ENCODE data around the gene RASGEF1C. TPM values are rescaled to one million over a fixed set of nuclear protein-coding genes. Genes with fewer than 3 reads are reported as not detected.

Gene RASGEF1C
- total RNA-seq, 2 donors from 2014 or later = 0.09 to 3.1 TPM

DNA sequence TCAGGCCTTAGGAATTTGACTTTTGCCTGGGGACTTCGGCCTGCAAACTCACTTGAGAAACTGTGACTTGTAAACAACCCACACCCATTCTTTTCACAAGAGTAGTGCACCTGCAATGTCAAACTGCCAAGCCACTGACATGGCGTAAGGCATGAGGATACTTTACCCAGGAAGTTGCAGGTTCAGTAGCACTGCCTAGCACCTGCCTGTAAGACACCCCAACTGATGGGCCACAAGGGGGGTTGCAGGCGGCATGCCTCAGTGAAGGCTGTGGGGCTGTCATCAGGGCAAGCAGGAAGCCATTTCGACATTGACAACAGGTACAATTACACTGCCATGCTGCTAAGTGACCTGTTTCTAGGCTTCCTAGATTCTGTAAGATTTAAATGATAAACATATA, 41.3 kb upstream of the RASGEF1C start:
- TF ChIP-seq, protein P1, sequence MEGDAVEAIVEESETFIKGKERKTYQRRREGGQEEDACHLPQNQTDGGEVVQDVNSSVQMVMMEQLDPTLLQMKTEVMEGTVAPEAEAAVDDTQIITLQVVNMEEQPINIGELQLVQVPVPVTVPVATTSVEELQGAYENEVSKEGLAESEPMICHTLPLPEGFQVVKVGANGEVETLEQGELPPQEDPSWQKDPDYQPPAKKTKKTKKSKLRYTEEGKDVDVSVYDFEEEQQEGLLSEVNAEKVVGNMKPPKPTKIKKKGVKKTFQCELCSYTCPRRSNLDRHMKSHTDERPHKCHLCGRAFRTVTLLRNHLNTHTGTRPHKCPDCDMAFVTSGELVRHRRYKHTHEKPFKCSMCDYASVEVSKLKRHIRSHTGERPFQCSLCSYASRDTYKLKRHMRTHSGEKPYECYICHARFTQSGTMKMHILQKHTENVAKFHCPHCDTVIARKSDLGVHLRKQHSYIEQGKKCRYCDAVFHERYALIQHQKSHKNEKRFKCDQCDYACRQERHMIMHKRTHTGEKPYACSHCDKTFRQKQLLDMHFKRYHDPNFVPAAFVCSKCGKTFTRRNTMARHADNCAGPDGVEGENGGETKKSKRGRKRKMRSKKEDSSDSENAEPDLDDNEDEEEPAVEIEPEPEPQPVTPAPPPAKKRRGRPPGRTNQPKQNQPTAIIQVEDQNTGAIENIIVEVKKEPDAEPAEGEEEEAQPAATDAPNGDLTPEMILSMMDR (IDR thresholded peaks at IDR 0.05) = no peak
- TF ChIP-seq POLR2A (IDR thresholded peaks at IDR 0.05) (no peak), POLR2AphosphoS5 (IDR thresholded peaks at IDR 0.05) (no peak)
- intact Hi-C loops (cut with DNase I) = no loop called here
- Histone ChIP-seq H3K36me3 (no peaks in the 10 kb centered on the region), H3K27me3 (replicated peaks; ENCODE audit: insufficient read depth) (no peaks in the 10 kb centered on the region), H3K4me3 (no peak overlapping the region), H3K27ac (no peak overlapping the region), H3K9me3 (peaks cover 8% of the 10 kb centered on the region), H3K4me1 (replicated peaks) (no peaks in the 10 kb centered on the region)
- 96% methylated on average over 4 of the region's 4 CpGs for WGBS
- DNase-seq (ENCODE audit: low spot score) = no peak

GRCh38 chr5:180241600-180241999, 32.6 kb upstream of the RASGEF1C start:
- H3K4me3 ChIP-seq = no peak overlapping the region
- WGBS = 95% methylated on average over 5 of the region's 5 CpGs
- intact Hi-C loops (cut with DNase I) = no loop called here
- peaks cover 0 to 3% of the 10 kb centered on the region in 2 donors for H3K36me3 ChIP-seq
- TF ChIP-seq, protein P1 (IDR thresholded peaks at IDR 0.05) = no peak
- TF ChIP-seq POLR2AphosphoS5 (IDR thresholded peaks at IDR 0.05) (no peak), POLR2A (IDR thresholded peaks at IDR 0.05) (no peak)
- H3K4me1 ChIP-seq (replicated peaks) = no peaks in the 10 kb centered on the region
- no peaks in the 10 kb centered on the region for H3K9me3 ChIP-seq
- DNase-seq (ENCODE audit: low spot score) = no peak
- H3K27ac ChIP-seq = no peak overlapping the region
- no peaks in the 10 kb centered on the region for H3K27me3 ChIP-seq (replicated peaks; ENCODE audit: insufficient read depth)

GRCh38 chr5:180238631-180239030, 29.6 kb upstream of the RASGEF1C start:
- WGBS = 100% methylated on average over 2 of the region's 2 CpGs
- TF ChIP-seq POLR2AphosphoS5 (IDR thresholded peaks at IDR 0.05) = no peak
- TF ChIP-seq, protein P1 (IDR thresholded peaks at IDR 0.05) = no peak
- no peak for TF ChIP-seq POLR2A (IDR thresholded peaks at IDR 0.05)
- Histone ChIP-seq H3K27ac (no peak overlapping the region), H3K27me3 (replicated peaks; ENCODE audit: insufficient read depth) (no peaks in the 10 kb centered on the region), H3K4me3 (no peak overlapping the region), H3K4me1 (replicated peaks) (no peaks in the 10 kb centered on the region), H3K9me3 (no peaks in the 10 kb centered on the region), H3K36me3 (peaks cover 3 to 6% of the 10 kb centered on the region in 2 donors)
- no peak for DNase-seq (ENCODE audit: low spot score)
- intact Hi-C loops (cut with DNase I) = no loop called here

DNA sequence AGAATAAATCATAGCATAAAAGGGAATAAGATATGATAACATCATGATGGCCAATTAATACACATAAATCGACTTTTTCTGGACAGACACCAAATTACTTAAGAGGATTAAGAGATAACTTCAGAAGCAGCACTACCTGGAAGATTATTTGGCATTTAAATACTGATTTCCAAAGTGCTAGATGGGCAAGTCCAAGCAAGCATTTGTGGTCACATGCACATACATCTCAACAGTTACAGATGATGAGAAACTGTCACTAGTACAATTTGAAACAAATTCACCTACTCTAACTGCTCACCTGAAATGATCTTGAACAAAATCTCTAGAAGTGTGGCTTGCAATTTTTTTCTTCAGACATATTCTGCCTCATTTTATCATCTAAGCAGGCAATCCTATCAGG, 26.8 kb upstream of the RASGEF1C start:
- no peaks in the 10 kb centered on the region for H3K4me1 ChIP-seq (replicated peaks)
- DNase-seq (ENCODE audit: low spot score) = no peak
- WGBS = 55% methylated on average over 1 of the region's 1 CpG
- H3K27ac ChIP-seq = no peak overlapping the region
- TF ChIP-seq, protein P1 (IDR thresholded peaks at IDR 0.05) = no peak
- TF ChIP-seq POLR2AphosphoS5 (IDR thresholded peaks at IDR 0.05) = no peak
- H3K36me3 ChIP-seq = peaks cover 3 to 6% of the 10 kb centered on the region in 2 donors
- no peaks in the 10 kb centered on the region for H3K27me3 ChIP-seq (replicated peaks; ENCODE audit: insufficient read depth)
- H3K4me3 ChIP-seq = no peak overlapping the region
- H3K9me3 ChIP-seq = no peaks in the 10 kb centered on the region
- intact Hi-C loops (cut with DNase I) = no loop called here

DNA sequence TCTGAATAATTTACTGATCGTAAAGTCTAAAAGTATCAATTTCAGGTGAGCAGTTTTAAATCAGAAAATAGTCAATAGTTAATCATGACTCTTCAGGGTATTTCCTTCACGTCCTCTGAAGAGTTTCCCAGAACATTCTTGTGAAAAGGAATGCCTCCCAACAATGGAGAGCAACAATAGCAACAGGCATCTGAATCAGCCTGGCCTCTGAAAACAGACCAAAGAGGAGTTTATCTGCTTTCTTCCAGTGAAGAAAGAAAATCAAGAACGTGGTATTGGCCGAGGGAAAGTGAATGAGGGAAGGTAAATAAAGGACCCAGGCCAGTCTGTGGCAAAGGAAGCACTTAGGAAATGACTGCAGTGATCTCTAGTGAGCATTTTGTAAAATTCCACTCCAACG, 26.1 kb upstream of the RASGEF1C start:
- H3K4me1 ChIP-seq (replicated peaks) = no peaks in the 10 kb centered on the region
- intact Hi-C loops (cut with DNase I) = no loop called here
- no peaks in the 10 kb centered on the region for H3K27me3 ChIP-seq (replicated peaks; ENCODE audit: insufficient read depth)
- no peak overlapping the region for H3K4me3 ChIP-seq
- no peak for DNase-seq (ENCODE audit: low spot score)
- WGBS = 73% methylated on average over 5 of the region's 5 CpGs
- H3K27ac ChIP-seq = no peak overlapping the region
- H3K36me3 ChIP-seq = peaks cover 3% of the 10 kb centered on the region in 2 donors
- TF ChIP-seq, protein P1 (IDR thresholded peaks at IDR 0.05) = no peak
- TF ChIP-seq POLR2AphosphoS5 (IDR thresholded peaks at IDR 0.05) = no peak
- no peak for TF ChIP-seq POLR2A (IDR thresholded peaks at IDR 0.05)
- no peaks in the 10 kb centered on the region for H3K9me3 ChIP-seq

Data from prostate gland (tissue), 2 donors.